Mesothelial cell of epicardium (in vitro differentiated cells): ENCODE results near the gene EFEMP2. TPM values are rescaled to one million over a fixed set of nuclear protein-coding genes. Genes with fewer than 3 reads are reported as not detected.
A peak's percentile ranks its signal among the peaks of the same experiment; 100 is the strongest.

ENCODE experiments used
- DNase-seq, 2 experiments: peaks; one replicate each; pipeline ENCODE4 v3.0.0; 2021; ENCODE audit warnings: low spot score in 2 of 2; ENCODE audit not compliant: unreplicated experiment in 2 of 2
- H3K27ac Mint-ChIP-seq: 2 replicates; pipeline ENCODE4 v1.8.0; 2021; ENCODE audit warnings: mixed read lengths
- H3K27me3 Mint-ChIP-seq: 2 replicates; pipeline ENCODE4 v1.8.0; 2021; ENCODE audit warnings: low read depth, mixed read lengths
- H3K36me3 Mint-ChIP-seq: 2 replicates; pipeline ENCODE4 v1.8.0; 2021; ENCODE audit warnings: mixed read lengths
- H3K4me1 Mint-ChIP-seq: 2 replicates; pipeline ENCODE4 v1.8.0; 2021; ENCODE audit warnings: mixed read lengths
- H3K4me3 Mint-ChIP-seq: 2 replicates; pipeline ENCODE4 v1.8.0; 2021; ENCODE audit warnings: mild to moderate bottlenecking, moderate library complexity, mixed read lengths
- H3K9me3 Mint-ChIP-seq: 2 replicates; pipeline ENCODE4 v1.8.0; 2021; ENCODE audit warnings: mixed read lengths
- CTCF ChIP-seq: fragments of 200-600 bp; sonication (generic); IDR thresholded peaks from one replicate; pipeline ENCODE4 v1.5.0; 2021; ENCODE audit warnings: antibody characterized with exemption; ENCODE audit not compliant: unreplicated experiment
- total RNA-seq: library from RNA; stranded (reverse); gene quantifications from 3 replicates; pipeline ENCODE4 v1.2.1, GENCODE V29; 2021

The EFEMP2 gene
- total RNA-seq, 1 donor from 2014 or later: 203 TPM

- Mint-ChIP-seq H3K9me3 (no peaks in the 10 kb centered on the region), H3K4me3 (peak overlapping the region; percentile 79), H3K4me1 (peaks cover 36% of the 10 kb centered on the region), H3K27me3 (no peaks in the 10 kb centered on the region), H3K36me3 (peaks cover 31% of the 10 kb centered on the region), H3K27ac (peak overlapping the region; percentile 81)
- peak in 1 of 2 experiments; percentile 77 for DNase-seq
- no peak for TF ChIP-seq CTCF
Measured at GRCh38 chr11:65856689-65857499, 15.7 kb downstream of the EFEMP2 start.

- Mint-ChIP-seq H3K27ac (peak overlapping the region; percentile 81), H3K4me1 (peaks cover 30% of the 10 kb centered on the region), H3K9me3 (no peaks in the 10 kb centered on the region), H3K27me3 (no peaks in the 10 kb centered on the region), H3K36me3 (peaks cover 38% of the 10 kb centered on the region), H3K4me3 (peak overlapping the region; percentile 79)
- no peak for TF ChIP-seq CTCF
- DNase-seq: no peak
Measured at GRCh38 chr11:65855927-65856363, 16.7 kb downstream of the EFEMP2 start.

GRCh38 chr11:65854852-65855837, 17.5 kb downstream of the EFEMP2 start:
- peak overlapping the region; percentile 50 for H3K27ac Mint-ChIP-seq
- DNase-seq: peak in 1 of 2 experiments; percentile 34
- peaks cover 28% of the 10 kb centered on the region for H3K4me1 Mint-ChIP-seq

GRCh38 chr11:65854161-65854592, 18.4 kb downstream of the EFEMP2 start:
- Mint-ChIP-seq H3K36me3 (peaks cover 38% of the 10 kb centered on the region), H3K4me3 (peak overlapping the region; percentile 4), H3K27ac (no peak overlapping the region), H3K27me3 (no peaks in the 10 kb centered on the region), H3K9me3 (no peaks in the 10 kb centered on the region), H3K4me1 (peaks cover 24% of the 10 kb centered on the region)
- TF ChIP-seq CTCF: no peak
- peak in 1 of 2 experiments; percentile 20 for DNase-seq

More at GRCh38 chr11:65854852-65855837, 17.5 kb downstream of the EFEMP2 start:
- Mint-ChIP-seq H3K4me3 (peak overlapping the region; percentile 79), H3K36me3 (peaks cover 38% of the 10 kb centered on the region), H3K9me3 (no peaks in the 10 kb centered on the region), H3K27me3 (no peaks in the 10 kb centered on the region)
- TF ChIP-seq CTCF: no peak

- no peak overlapping the region for H3K4me3 Mint-ChIP-seq
- peaks cover 38% of the 10 kb centered on the region for H3K36me3 Mint-ChIP-seq
- no peak for DNase-seq
- H3K27me3 Mint-ChIP-seq: no peaks in the 10 kb centered on the region
- peak overlapping the region; percentile 12 for H3K27ac Mint-ChIP-seq
- H3K4me1 Mint-ChIP-seq: peaks cover 18% of the 10 kb centered on the region
- H3K9me3 Mint-ChIP-seq: no peaks in the 10 kb centered on the region
- TF ChIP-seq CTCF: no peak
Measured at GRCh38 chr11:65853246-65853979, 19.2 kb downstream of the EFEMP2 start.
